HCT116 (cell line): ENCODE results near the gene UBQLN1.

ENCODE experiments used
- EGR1 ChIP-seq: IDR thresholded peaks from 2 replicates; pipeline ENCODE4 v1.6.1; 2012; ENCODE audit warnings: low read depth
- ELF1 ChIP-seq: IDR thresholded peaks from 2 replicates; pipeline ENCODE4 v1.6.1; 2012; ENCODE audit warnings: low read depth, borderline replicate concordance
- POLR2A ChIP-seq: IDR thresholded peaks from 2 replicates; pipeline ENCODE4 v1.7.0; 2011; ENCODE audit warnings: borderline replicate concordance; ENCODE audit not compliant: insufficient read depth, insufficient read length; ENCODE audit errors: extremely low read depth
- POLR2AphosphoS5 ChIP-seq: IDR thresholded peaks from 2 replicates; pipeline ENCODE4 v1.6.1; 2011; ENCODE audit warnings: mild to moderate bottlenecking, low read depth, low read length, moderate library complexity
- TCF7L2 ChIP-seq: IDR thresholded peaks from 2 replicates; pipeline ENCODE4 v1.7.0; 2011; ENCODE audit warnings: borderline replicate concordance, inconsistent platforms; ENCODE audit not compliant: insufficient read depth, insufficient read length; ENCODE audit errors: extremely low read depth
- YY1 ChIP-seq: IDR thresholded peaks from 2 replicates; pipeline ENCODE4 v1.6.1; 2011; ENCODE audit warnings: low read length, low read depth, moderate library complexity, mild to moderate bottlenecking; ENCODE audit not compliant: insufficient replicate concordance; ENCODE audit errors: extremely low read depth
- TF ChIP-seq, protein P1 (sequence below), 3 experiments: fragments of 200-600 bp in 1 of 3; sonication (generic) in 1 of 3; IDR thresholded peaks in 2 of 3; conservative IDR thresholded peaks in 1 of 3; 2 replicates each; pipeline ENCODE4 v1.5.1; 2012 to 2017; ENCODE audit warnings: low read depth in 2 of 3, low read length in 2 of 3, antibody characterized with exemption in 1 of 3, borderline replicate concordance in 1 of 3, control low read depth in 1 of 3, mild to moderate bottlenecking in 1 of 3, mixed read lengths in 1 of 3, mixed run types in 1 of 3, moderate library complexity in 1 of 3; ENCODE audit not compliant: insufficient read depth in 1 of 3
- TF ChIP-seq, protein P2 (sequence below): IDR thresholded peaks from 2 replicates; pipeline ENCODE4 v1.6.1; 2012

DNA sequence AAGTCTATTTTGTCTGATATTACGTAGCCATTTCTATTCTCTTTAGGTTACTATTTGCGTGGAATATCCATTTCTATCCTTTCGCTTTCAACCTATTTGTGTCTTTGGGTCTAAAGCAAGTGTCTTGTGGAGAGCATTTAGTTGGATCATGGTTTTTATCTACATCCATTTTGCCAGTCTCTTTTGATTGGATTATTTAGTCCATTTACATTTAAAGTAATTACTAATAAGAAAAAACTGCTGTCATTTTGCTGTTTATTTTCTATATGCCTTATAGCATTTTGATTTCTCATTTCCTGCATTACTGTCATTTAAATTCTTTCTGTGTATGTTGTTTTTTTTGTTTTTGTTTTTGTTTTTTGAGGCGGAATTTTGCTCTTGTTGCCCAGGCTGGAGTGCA, 26.0 kb upstream of the UBQLN1 start:
- TF ChIP-seq YY1 (no peak), EGR1 (no peak), POLR2AphosphoS5 (no peak), TCF7L2 (no peak), POLR2A (no peak), ELF1 (no peak)
- TF ChIP-seq, protein P1, sequence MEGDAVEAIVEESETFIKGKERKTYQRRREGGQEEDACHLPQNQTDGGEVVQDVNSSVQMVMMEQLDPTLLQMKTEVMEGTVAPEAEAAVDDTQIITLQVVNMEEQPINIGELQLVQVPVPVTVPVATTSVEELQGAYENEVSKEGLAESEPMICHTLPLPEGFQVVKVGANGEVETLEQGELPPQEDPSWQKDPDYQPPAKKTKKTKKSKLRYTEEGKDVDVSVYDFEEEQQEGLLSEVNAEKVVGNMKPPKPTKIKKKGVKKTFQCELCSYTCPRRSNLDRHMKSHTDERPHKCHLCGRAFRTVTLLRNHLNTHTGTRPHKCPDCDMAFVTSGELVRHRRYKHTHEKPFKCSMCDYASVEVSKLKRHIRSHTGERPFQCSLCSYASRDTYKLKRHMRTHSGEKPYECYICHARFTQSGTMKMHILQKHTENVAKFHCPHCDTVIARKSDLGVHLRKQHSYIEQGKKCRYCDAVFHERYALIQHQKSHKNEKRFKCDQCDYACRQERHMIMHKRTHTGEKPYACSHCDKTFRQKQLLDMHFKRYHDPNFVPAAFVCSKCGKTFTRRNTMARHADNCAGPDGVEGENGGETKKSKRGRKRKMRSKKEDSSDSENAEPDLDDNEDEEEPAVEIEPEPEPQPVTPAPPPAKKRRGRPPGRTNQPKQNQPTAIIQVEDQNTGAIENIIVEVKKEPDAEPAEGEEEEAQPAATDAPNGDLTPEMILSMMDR (IDR thresholded peaks at IDR 0.05 in 2 of 3, conservative IDR thresholded peaks at IDR 0.05 in 1 of 3; ENCODE audit: borderline replicate concordance in 1 of 3, insufficient read depth in 1 of 3, low read depth in 2 of 3, low read length in 2 of 3) = no peak
- TF ChIP-seq, protein P2, sequence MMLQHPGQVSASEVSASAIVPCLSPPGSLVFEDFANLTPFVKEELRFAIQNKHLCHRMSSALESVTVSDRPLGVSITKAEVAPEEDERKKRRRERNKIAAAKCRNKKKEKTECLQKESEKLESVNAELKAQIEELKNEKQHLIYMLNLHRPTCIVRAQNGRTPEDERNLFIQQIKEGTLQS = no peak
